HG02973 (cell line): ENCODE data around the gene WDR33.

Experiments
- ATAC-seq: cut with Tn5 transposase; IDR thresholded peaks from one replicate; pipeline ENCODE4 v1.9.1; 2021; ENCODE audit warnings: moderate library complexity; ENCODE audit not compliant: unreplicated experiment

Gene WDR33

DNA sequence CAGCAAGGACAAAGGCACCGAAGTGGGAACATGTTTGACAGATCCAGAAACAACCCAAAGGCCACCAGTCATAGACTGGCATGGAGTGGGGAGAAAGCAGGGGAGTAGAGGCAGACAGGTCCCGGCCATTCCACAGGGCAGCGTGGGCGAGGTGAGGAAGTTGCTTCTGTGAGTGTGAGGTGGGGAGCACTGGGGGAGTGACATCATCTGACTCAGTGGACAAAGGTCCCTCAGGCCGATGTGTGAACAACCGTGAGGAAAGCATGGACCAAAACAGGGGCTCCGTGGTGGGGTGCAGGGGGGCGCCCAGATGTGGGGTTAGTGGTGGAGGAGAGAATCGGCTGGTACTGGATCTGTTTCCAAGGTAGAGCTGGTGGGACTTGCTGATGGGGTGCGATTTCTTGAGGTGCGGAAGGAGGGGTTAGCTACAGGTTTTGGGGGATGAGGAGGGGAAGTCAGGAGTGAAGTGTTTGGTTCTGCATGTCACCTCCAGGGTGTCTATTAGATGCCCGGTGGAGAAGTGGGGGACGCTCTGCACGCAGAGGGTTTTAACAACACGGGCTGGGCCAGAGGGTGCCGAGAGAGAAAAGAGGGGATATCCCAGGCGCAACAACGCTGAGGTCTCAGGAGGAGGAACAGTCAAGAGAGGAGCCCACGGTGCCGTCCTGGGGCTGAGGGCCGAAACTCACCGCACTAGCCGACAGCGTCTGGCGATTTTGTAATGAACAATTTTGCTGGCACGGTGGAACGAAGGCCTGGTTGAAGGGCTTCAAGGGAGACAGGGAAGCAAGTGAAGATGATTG lies 112.2 kb downstream of the WDR33 start:
- ATAC-seq: no peak

GRCh38 chr2:127697482-127698180 lies 113.3 kb downstream of the WDR33 start:
- ATAC-seq: no peak

- no peak for ATAC-seq
Observed at GRCh38 chr2:127695491-127696472, 115.2 kb downstream of the WDR33 start.

DNA sequence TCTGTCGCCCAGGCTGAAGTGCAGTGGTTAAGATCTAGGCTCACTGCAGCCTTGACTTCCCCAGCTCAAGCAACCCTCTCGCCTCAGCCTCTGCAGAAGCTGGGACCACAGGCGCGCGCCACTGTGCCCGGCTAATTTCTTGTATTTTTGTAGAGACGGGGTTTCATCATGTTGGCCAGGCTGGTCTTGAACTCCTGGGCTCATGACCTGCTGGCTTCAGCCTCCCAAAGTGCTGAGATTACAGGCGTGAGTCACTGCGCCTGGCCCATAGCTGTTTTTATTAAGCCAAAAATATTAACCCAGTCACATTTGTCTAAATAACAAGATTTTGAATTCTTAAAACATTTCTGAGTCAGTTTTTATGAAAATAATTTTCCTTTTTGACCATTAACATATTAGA lies 116.0 kb downstream of the WDR33 start:
- no peak for ATAC-seq

- no peak for ATAC-seq
Observed at GRCh38 chr2:127690696-127691095, 120.3 kb downstream of the WDR33 start.

DNA sequence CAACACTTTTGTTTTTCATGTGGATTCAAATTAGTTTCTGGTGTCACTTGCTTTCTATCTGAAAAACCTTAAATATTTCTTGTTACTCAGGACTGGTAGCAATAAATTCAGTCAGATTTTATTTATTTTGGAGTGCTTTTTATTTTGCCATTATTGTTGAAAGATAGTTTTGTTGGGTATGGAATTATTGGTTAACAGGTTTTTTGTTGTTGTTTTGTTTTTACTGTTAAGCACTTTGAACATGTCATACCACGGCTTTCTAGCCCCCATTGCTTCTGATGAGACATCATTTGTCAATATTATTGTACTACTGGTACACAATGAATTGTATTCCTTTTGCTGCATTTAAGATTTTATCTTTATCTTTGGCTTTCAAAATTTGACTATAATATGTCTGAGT lies 122.6 kb downstream of the WDR33 start:
- no peak for ATAC-seq

- ATAC-seq: no peak
Observed at GRCh38 chr2:127685410-127686080, 125.4 kb downstream of the WDR33 start.

GRCh38 chr2:127683757-127684156 lies 127.2 kb downstream of the WDR33 start:
- ATAC-seq: no peak

- ATAC-seq: no peak
Observed at GRCh38 chr2:127683056-127683455, 127.9 kb downstream of the WDR33 start.

- ATAC-seq: no peak
Observed at GRCh38 chr2:127681976-127682857, 128.8 kb downstream of the WDR33 start.

DNA sequence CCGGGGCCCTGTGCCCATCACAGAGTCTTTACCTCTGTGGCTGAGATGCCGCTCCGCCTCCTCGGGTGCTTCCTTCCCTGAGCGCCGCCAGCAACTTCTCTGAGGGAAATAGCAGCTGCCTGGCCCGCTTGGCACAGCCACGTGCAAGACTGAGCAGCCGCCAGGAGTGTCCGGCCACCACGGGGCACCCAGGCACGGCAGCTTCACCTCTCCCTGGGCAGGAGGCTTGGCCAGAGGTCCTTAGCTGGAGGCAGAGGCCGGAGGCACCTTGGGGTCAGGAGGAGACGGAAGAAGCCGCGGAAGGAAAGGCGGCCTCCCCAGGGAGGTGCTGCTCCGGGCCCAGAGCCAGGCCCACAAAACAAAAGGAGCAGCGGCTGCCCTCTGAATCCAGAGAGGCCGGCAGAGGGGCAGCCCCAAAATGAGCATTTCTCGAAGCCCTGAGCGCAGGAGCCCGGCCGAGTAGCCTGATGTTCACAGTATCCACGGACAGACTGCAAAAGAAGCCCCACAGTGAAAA lies 129.6 kb downstream of the WDR33 start:
- no peak for ATAC-seq

GRCh38 chr2:127680706-127681287 lies 130.2 kb downstream of the WDR33 start:
- ATAC-seq: no peak

GRCh38 chr2:127679680-127680361 lies 131.2 kb downstream of the WDR33 start:
- ATAC-seq: no peak

- ATAC-seq: no peak
Observed at GRCh38 chr2:127678991-127679390, 132.0 kb downstream of the WDR33 start.

DNA sequence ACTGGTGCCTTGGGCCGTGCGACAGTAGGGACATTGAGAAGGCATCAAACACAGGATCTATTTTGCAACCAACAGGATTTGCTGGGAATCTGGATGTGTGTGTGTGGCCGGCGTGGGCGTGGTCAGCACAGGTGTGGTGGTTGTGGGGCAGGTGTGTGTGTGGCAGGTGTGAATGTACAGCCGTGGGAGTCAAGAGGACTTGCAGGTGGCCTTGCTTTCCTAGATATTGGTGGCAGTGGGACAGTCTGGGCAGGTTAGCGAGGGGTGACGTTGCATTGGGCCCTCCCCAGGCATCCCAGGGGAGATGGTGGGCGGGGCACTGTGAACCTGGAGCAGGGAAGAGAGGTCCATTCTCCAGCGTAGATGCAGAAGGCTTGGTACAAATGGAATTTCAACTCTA lies 132.4 kb downstream of the WDR33 start:
- no peak for ATAC-seq

GRCh38 chr2:127676906-127677305 lies 134.1 kb downstream of the WDR33 start:
- no peak for ATAC-seq

DNA sequence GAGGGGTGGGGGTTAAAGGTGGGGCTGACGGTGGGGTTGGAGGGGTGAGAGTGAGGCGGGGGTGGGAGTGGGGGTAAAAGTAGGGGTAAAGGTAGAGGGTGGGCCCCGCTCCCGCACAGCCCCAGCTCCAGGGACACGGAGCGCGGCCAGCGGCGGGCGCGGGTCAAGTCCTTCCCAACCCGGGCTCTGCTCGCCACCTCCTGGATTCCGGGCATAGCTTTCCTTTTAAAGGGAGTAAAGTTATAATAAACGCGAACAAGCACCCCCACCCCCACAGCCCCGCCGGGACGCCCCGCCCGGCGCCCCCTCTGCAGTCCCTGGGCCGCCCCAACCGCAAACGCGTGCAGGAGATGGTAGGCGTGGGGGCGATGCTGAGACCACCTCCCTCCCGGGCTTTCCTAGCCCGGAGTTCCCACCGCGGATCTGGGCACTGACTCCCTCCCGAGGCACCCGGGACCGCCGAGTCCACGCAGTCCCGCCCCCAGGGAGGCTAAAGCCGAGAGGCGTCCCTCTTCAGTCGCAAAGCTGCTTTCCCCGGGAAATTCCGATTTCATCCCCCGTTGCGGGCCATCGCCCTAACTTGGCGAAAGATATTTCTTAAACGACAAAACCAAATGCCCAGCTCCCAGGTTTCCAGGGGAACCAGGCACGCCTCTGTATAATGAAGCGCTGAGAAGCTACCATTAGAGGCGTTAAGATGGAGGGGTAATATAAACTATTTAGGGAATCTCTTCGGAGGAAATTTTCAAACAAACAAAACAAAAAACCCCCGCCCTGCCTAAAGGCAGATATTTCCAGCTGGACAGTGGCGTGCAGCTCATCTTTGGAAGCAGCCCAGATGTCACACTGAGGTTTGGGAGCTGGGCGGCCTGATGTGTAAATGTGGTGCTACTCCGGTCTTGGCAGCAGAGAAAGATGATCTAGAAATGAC lies 135.4 kb downstream of the WDR33 start, which contains the start of gene LIMS2:
Gene LIMS2 (minus strand): TSS at position 200 of the 931 bp plus-strand sequence. CDS start 506 bp downstream, outside the sequence.
- no peak for ATAC-seq
